Measurements from ENCODE around the gene CAPN1.
"Not testable (repeated sequence)": the region's sequence is repeated elsewhere in the genome, so short reads cannot be mapped to it uniquely, and the experiment has no call there.

CAPN1 gene

GRCh38 chr11:65181569-65182257, at the start of gene CAPN1:
CAPN1 (plus strand) TSS chr11:65181928; CDS start chr11:65182702, 774 bp downstream.
- DNase-seq = peak; percentile 67

- DNase-seq = no peak
These were observed 49.3 kb upstream of the CAPN1 start for GRCh38 chr11:65132238-65132987.

GRCh38 chr11:65132988-65133700, 48.6 kb upstream of the CAPN1 start:
- no peak for DNase-seq

- no peak for DNase-seq
These were observed 48.0 kb upstream of the CAPN1 start for GRCh38 chr11:65133724-65134123.

DNA sequence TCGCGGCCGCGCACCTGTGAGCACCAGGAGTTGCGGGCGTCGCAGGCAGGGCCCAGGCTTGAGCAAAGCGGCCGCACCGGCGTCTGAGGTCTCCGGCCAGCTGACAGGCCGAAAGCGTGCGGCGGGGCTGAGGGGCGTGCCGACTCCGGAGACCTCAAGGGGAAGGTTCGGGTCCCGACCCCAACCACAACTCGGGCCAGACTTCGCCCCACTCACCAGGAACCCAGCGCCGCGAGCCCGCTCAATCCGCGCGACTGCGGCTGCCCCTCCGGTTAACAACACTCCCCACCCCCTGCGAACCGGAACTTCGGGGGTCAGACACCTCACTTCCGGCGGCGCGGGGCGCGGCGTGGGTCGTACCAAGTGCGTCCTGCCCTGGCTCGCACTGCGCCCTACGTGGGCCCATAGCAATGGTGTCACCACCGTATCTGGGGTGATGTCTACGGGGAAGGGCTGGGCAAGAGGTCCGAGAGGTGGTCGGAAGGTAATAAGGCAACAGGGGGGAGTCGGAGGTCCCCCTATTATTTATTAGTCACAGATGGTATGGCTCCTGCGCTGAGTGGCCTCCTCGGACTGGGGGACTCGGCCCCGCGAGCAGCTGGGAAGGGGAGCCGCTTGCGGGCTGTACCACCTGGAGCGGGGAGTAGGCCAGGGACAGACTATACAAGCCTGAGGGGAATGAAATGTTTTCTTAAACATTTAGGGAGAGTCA, 47.3 kb upstream of the CAPN1 start, which contains the start of gene SYVN1:
SYVN1 (minus strand) TSS at position 280 of the 712 bp plus-strand sequence. CDS start 918 bp downstream, outside the sequence.
- DNase-seq = peak; percentile 91

- DNase-seq = peak; percentile 98
These were observed 46.6 kb upstream of the CAPN1 start for GRCh38 chr11:65134952-65135632.

DNA sequence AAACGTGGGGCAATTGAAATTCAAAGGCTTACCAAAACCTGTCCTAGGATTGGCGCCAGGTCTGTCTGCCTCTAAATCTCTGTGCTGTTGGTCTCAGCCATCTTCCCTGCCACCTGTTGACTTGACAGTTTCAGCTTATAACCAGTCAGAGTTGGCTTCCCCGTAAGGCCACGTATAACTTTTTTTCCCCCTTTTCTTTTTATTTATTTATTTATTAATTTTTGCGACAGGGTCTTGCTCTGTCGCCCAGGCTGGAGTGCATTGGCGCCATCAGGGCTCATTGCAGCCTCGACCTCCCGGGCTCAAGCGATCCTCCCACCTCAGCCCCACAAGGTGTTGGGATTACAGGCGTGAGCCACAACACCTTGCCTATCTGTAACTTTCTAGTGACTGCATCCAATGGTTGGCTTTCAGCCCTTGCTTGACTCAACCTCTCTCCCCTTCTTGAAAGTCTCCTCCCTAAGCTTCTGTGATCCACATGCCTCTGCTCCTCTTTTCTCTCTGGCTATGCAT, 46.0 kb upstream of the CAPN1 start:
- no peak for DNase-seq

GRCh38 chr11:65136515-65137096, 45.1 kb upstream of the CAPN1 start:
- DNase-seq = no peak

GRCh38 chr11:65141896-65142494, 39.7 kb upstream of the CAPN1 start:
- no peak for DNase-seq

GRCh38 chr11:65147352-65148075, 34.2 kb upstream of the CAPN1 start:
- no peak for DNase-seq

DNA sequence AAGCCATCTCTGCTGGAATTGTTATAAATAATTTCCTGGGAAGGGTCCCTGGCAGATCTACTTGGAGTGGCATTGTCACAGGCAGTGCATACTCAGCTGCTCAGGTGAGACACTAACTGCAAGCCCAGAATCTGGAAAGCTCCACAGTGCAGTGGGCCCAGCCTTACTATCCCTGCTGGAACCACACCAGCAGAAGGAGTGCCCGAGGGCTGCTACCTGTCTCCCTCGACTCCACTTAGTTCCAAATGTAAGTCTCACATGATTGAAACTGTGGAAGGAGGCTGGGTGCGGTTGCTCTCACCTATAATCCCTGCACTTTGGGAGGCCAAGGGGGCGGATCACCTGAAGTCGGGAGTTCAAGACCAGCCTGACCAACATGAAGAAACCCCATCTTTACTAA, 33.1 kb upstream of the CAPN1 start:
- no peak for DNase-seq

DNA sequence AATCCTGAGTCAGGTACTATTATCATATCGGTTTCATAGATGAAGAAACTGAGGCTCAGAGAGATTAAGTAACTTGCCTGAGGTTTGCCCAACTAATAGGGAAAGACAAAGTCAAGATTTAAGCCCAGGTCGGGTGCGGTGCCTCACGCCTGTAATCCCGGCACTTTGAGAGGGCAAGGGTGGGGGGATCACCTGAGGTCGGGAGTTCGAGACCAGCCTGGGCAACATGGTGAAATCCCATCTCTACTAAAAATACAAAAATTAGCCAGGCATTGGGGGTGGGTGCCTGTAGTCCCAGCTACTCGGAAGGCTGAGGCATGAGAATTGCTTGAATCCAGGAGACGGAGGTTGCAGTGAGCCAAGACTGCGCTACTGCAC, 31.6 kb upstream of the CAPN1 start:
- DNase-seq = not testable (repeated sequence)

GRCh38 chr11:65150509-65151299, 31.0 kb upstream of the CAPN1 start:
- peak; percentile 31 for DNase-seq

GRCh38 chr11:65151331-65151899, 30.3 kb upstream of the CAPN1 start:
- DNase-seq = no peak

DNA sequence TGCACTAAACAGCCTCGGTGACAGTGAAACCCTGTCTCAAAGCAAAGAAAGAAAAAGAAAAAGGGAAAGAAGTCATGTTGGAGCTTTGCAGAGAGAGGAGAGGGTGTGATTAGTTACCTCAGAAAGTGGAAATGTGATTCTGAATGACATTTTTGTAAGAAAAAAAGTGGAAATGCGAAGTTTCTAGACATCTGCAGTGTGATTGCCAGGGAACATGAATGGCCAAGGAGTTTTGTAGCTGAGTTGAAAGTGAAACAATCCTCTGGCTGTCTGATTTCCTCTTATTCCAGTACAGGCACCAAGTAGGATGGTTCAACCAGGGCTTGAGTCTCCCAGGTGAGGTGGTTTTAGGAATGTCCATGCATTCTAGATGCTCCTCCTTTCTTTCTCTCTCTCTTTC, 29.6 kb upstream of the CAPN1 start:
- DNase-seq = no peak

GRCh38 chr11:65156256-65156655, 25.5 kb upstream of the CAPN1 start:
- DNase-seq = no peak

GRCh38 chr11:65156926-65157325, 24.8 kb upstream of the CAPN1 start:
- no peak for DNase-seq

DNA sequence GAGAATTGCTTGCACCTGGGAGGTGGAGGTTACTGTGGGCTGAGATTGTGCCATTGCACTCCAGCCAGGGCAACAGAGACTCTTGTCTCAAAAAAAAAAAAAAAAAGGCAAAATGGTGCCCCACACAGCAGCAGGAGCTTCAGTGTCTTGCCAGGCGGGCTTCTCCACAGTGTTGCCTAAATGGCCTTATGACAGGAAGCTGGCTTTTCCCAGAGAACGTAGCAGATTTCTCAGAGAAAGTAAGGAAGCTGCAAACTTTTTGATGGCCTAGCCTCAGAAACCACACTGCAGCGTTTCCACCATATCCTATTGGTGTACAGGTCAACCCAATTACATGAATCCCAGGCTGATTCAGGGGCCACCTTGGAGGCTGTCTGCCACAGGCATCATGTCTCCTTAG, 24.4 kb upstream of the CAPN1 start:
- DNase-seq = no peak

DNA sequence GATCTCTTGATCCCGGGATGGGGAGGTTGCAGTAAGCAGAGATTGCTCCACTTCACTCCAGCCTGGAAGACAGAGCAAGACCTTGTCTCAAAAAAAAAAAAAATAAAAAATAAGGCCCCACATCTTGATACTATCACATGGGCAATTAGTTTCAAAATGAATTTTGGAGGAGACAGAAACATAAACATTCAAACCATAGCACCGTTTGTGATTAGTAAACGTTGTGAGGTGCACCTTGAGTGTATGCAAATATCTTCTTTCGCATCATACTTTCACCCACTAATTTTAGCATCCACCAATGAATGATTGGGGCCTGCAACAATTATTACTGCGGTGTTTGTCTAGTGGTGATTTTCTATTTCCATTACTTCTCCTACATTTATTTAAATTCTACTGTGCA, 22.7 kb upstream of the CAPN1 start:
- DNase-seq = no peak

Data from NCI-H2227 treated with DMSO at 0.1 percent for 48 hours (cell line).